OCI-LY3 (cell line): ENCODE measurements around the gene KAT7.

Experiments
- CTCF ChIP-seq: fragments of 200-600, 300-600 bp; sonication (generic); IDR thresholded peaks from 2 replicates; pipeline ENCODE4 v1.5.1; 2014; ENCODE audit warnings: antibody characterized with exemption, low read length, low read depth
- EZH2phosphoT487 ChIP-seq: fragments of 200-600 bp; shearing (Covaris generic); IDR thresholded peaks from 2 replicates; pipeline ENCODE4 v1.6.1; 2018; ENCODE audit warnings: antibody characterized with exemption, mixed run types, low read depth

- TF ChIP-seq CTCF = no peak
- no peak for TF ChIP-seq EZH2phosphoT487
These were observed 47.3 kb upstream of the KAT7 start for GRCh38 chr17:49741009-49741691.
